ENCODE results near the gene OSBPL10. TPM values are rescaled to one million over a fixed set of nuclear protein-coding genes. Genes with fewer than 3 reads are reported as not detected.

OSBPL10 gene
- total RNA-seq, 1 donor from 2014 or later = 36.4 TPM

DNA sequence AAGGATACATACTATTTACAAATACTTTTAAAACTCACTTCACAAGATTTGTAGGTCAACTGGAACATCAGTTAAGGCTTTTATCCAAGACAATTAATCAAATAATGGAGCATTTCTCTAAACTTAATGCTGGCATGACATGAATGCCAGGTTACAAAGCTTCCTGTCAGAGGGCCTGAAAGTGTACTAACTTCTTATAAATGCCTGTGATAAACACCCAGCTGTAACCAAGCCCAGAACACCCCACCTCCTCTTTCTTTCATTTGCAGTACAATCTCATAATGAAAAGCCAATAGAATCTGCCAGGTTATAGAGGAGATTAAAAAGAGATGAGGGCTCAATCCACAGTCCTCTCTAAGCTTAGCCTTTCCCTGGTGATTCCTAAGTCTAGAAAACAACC is 214.4 kb downstream of the OSBPL10 start:
- no peak for DNase-seq

DNA sequence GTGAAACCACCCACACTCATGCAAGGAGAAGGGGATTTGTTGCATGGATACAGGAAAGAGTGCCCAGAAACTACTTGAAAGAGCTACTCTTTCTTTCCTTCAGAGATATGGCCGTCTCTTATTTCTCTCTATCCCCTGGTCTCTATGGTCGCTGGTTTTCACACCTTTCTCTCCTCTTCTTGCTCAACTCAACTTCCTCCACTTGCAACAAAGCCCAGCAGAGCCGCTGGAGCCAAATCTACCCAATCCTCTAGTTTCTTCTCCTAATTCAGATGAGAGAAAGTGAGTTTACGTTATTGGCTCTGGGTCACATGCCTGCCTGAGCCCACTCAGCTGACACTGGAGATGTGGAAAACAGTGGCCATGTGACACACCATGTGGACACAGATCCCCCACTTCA is 215.2 kb downstream of the OSBPL10 start:
- no peak for DNase-seq

DNA sequence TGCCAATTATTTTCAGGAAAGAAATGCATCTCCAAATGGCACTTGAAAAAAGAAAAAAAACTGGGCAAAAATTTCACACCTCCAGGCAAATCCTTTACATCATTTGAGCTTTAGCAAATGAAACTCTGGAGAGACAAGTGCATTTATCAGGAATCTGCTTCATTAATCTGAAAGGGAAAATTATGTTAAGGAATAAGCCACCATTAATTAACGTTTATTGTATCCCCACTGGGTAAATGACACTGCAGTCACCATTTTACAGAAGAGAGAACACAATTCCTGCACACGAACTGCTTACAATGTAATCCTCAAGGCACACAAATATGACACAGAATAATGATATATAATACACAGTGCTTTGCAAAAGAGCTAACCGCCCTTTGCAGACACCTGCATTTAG is 217.3 kb downstream of the OSBPL10 start:
- no peak for DNase-seq

DNA sequence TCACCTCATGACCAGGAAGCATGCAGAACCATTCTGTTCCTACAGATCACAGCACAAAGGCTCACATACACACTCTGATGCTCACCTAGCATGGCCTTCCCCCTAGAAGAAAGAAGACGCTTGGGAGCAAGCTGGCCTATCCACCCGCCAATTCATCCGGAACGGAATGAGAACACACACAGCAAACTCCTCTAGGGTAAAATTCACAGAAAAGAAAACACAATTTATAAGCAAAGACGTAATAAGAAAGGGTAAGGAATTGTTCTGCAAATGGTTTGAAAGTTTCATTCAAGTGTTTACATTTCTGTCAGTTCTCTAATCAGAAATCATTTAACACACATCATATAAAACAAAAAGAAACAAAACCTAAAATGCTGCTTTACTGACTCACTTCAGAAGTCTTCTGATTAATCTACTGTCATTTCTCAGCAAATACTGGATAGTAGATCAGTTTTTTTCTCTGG is 218.1 kb downstream of the OSBPL10 start:
- no peak for DNase-seq

DNA sequence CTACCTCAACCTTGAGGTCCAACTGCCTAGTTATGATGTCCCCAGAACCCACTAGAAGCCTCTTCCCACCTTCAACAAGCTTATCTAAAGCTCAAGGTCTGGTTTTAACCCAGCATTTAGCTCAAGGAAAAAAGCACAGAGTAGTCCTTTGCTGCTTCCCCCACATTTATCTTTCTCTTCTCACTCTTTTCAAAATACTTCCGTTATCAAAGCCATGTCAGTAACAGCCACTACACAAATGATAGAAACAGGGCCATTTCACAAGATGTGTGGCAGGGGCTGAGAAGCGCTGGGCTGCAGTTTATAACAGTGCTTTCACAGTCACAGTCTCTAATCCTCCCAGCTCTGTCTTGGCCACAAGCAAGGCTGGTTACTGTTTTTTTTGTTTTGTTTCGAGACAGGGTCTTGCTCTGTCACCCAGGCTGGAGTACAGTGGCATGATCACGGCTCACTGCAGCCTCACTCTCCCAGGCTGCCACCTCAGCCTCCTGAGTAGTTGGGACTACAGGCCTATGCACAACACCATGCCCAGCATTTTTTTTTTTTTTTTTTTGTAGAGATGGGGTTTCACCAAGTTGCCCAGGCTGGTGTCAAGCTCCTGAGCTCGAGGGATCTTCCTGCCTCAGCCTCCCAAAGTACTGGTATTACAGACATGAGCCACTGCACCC is 218.8 kb downstream of the OSBPL10 start:
- DNase-seq = no peak

DNA sequence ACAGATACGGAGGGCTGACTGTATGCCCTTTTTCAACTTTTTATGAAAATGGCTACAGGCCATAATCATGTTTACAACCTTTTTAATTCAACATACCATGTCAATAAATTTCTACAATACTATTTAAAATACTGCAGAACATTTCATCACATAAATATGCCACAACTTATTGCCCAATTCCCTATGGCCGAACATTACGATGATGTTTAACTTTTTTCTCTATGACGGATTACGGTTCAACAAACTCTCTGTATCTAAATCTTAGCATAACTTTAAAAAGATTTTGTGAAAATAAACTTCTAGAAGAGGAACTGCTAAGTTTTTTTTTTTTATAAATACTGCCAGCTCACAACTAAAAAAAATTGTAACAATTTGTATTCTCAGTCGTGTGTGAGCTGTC is 220.4 kb downstream of the OSBPL10 start:
- no peak for DNase-seq

DNA sequence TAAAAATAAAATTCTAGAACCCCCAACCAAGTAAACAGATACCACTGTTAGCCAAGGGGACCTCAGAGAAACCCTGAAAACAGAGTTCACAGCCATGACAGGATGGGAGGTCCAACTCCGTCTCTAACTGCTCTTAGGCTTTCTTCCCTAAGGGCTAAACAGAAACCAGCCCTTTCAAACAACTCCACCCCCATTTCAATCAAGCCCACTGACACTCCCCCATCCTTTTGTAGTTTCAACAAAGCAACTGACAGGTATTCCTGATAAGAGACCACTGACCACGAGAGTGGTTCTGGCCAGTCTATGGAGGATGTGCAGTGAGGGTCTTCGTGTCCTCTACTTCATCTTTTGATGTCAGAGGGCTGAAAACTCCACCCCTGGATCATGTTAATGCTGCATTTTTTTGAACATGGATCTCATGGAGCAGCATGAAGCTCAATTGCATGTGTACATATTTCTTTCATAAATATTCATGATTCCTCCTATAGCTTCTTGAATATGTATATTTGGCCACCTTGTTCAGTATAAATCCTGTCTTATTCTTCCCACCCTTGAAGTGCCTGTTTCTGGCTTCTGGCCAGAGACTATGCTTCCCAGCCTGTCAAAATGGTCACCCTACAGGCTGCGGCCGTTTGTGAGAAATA is 222.6 kb downstream of the OSBPL10 start:
- no peak for DNase-seq

DNA sequence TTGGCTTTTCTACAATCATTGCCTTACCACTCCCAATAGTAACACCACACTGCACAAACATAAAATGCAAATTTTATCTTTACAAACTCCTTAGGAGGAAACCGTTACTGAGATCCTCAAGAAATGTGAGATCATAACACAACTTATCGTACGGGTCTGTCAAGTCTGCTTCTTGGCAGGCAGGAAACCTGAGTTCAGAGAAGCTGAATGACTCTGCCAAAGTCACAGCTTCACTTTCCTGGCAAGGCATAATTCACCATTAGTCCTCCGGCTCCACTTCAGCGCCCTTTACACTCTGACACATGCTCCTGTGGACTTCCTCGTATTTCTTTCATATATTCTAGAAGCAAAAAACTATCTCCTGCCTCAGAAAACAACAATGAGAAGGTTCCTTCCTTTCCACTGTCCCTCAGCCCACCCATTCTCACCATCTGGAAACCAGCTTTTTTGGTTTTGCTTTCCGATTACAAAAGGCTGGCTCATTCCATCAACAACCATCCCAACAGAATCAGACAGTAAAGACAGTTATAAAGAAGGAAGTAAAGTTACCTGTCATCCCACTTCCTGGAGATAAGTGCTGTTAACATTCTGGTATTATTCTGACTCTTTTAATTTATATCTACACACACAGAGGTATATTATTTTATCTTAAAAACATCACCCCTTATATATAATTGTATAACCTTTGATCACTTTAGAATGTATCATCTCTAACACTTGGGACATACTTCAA is 225.0 kb downstream of the OSBPL10 start:
- peak; percentile 10 for DNase-seq

DNA sequence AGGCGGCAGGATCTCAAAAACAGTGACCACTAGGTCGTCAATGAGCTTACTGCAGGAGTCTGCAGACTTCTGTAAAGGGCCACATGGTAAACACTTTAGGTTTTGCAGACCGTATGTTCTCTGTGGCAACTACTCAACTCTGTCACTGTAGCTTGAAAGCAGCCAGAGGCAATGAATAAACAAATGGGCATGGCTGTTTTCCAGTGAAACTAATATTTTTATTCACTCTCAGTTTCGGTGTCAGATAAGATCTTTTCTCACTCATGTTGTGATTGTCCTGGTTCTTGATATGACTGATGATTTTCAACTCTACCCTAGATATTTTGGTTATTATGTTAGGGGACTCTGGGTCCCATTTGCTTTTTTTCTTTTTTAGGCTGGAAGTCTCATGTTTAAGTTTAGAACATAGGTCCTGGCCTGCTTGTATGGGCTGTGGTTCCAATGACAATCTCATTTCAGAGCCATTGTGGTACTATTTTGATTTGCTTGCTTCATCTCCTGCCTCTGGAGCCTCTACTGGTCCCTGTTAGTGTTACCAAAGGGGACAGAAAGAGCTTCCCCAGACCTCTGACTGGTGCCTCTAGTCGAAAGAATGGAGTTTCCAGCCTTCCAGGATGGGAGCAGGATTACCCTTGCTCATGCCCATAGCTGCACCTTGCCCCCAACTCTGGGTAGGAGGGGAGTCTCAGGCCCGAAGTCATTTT is 226.3 kb downstream of the OSBPL10 start:
- DNase-seq = no peak

DNA sequence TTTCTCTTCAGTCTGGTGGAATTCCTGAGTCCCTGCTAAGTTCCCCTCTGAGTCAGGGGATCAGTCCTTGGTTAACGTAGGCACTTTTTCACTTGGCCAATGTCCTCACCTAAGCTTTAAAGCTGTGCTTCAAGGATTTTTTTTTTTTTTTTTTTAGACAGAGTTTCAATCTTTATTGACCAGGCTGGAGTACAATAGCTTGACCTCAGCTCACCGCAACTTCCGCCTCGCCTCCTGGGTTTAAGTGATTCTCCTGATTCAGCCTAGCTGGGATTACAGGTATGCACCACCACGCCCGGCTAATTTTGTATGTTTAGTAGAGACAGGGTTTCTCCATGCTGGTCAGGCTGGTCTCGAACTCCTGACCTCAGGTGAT is 228.0 kb downstream of the OSBPL10 start:
- DNase-seq = no peak

DNA sequence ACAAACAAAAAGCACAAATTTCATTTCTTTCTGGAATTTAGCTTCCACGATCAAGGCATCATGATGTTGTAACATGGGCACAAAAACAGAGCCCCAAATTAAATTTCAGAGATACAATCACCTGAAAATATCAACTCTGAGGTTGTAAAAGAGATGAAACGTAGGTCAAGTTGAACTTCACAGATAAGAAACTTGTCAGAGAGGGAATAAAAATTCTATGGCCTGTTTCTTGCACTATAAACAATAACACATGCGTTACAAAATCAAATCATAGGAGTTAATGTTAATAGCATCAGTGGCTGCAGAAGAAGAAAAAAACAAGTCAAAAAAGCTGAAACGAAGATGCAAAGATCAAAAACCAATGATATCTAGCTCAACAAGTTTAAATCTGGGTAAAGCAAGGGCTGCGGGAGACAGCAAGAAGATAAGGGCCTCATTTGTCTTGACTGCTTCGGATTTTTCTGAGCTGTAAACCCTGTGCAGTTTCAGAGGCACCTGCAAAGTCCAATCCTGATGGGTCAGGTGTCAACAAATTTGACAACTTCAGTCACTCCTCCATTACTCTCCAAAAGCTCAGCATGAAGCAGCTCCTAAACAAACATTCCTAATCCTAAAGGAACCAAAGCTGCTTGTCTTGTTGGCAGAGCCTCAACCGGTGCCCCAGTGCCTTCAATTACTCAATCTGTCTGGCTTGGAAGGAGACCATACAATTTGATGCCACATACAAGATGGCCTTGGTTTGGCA is 228.6 kb downstream of the OSBPL10 start:
- DNase-seq = no peak

DNA sequence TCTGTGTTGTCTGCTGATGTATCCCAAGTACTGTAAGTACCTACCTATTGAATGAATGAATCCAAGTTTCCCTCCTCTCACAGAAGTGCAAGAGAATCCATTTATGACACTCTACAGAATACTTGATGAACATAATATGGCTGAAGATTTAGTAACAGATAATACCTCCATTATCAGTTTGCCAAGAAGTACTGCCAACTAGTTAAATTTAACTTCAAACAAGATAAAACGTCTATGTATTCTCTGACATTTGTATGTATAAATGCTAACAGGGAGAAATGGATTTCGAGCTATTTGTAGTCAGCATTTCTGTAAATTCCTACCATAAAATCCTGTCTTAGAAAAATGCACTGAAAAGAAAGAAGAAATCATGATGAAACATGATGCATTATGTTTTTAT is 230.7 kb downstream of the OSBPL10 start:
- DNase-seq = no peak

DNA sequence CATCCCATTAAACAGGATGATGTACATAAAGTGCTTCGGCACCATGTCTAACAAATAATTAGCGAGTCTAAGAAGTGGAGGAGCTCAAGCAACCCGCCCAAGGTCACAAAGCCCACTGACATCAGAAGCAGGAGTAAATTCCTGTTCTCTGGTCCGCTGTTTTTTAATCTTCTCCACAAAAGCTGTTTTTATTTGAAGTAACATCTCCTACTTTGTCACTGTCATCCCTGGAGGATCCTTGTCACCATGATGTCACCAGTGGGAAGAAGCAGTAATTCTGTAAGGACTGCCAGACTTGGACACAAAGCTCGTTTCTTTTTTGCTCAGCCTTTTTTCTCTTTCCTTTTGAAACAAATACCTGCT is 232.1 kb downstream of the OSBPL10 start:
- DNase-seq = no peak

DNA sequence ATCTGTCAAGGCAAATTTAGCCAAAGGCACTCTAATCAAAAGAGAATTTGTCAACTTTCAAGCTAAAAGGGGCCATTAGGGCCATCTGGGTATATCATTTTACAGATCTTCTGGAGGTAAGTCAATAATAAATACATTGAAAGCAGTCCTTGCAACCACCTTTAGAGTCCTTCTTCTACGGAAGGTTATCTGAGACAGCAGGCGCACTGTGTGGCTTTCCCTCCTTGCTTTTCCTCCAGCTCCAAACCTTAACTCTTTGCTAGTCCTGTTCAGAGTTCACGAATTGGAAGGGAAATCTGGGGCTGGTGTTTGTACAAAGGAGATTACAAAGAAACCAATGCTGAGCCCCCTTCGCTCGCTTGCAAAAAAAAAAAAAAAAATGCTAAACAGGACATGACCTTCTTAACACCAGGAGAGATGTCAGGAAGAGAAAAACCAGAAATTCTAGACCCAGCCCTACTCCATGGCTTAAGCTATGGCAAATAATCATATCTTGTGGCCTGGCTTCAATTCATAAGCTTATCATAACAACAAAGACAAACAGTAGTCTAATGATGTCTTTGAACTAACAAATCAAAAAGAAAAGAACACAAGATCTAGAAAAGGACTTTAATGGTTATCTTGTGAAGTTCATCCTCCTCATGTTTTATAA is 232.7 kb downstream of the OSBPL10 start:
- DNase-seq = no peak

DNA sequence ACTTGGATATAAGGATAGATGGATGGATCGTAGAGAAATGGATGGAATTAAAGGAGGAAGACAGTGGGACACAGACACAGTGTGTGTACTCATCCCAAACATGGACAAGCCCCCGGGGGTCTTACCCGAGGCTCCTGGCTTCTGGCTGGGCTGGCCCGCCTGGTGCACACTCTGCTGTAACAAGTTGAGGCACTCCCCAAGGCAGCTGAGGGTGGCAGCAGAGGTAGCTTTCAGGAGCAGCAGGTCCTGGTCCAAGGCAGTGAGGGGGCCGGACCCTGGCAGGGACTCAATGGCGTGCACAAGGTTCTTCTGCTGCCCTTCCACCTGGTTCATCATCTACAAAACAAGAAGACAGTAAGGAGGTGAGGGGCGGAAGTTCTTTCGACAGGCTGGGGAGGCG is 233.3 kb downstream of the OSBPL10 start:
- DNase-seq = no peak

DNA sequence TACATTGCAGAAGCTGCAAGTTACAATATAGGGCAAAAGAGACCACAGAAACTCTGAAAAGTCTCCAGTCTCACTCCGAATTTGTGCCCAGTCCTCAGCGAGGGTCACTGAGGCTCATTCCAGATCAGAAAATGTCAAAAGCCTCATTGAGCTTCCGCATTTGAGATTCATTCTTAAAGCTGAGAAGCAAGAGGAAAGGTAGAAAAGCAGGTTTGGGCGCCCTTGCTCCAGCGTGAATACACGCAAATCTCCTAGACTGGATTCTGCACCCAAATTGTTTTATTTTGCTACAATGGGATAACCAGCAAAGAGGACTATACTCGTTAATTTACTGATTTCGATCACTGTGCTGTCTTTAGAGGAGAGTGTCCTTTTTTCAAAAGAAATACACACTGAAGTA is 236.1 kb downstream of the OSBPL10 start:
- DNase-seq = no peak

DNA sequence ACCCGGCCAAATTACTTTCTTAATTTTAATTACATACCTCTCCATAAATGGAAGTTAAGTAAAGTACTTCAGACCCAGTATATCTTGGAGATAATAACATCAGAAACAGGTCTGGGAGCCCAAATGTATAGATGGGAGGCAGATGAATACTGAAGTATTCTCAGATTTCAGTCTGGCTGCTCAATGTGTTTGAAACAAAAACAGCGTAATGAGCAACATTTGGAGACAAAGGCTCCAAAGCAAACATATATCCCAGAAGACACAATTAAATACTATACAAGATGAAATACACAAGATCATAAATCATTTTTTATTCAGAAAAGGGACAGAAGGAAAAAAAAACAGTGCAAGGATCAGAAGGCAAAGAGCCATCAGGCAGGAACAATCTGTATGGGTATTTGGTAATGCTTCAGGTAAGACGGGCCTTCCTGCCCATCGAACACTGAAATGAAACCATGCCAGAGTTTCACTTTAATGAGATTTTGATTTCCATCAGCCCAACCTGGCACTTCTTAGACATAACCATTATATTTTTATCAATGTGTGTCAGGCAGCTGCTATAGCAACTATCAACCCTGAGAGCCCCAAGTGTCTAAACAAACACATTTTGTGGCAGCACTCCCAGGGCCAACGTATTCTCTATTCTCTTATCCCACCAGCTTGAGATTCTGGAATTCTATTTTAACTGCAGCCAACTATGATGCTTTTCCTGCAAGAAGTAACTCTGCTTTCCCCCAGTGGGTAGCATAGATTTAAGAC is 237.6 kb downstream of the OSBPL10 start:
- peak; percentile 22 for DNase-seq

DNA sequence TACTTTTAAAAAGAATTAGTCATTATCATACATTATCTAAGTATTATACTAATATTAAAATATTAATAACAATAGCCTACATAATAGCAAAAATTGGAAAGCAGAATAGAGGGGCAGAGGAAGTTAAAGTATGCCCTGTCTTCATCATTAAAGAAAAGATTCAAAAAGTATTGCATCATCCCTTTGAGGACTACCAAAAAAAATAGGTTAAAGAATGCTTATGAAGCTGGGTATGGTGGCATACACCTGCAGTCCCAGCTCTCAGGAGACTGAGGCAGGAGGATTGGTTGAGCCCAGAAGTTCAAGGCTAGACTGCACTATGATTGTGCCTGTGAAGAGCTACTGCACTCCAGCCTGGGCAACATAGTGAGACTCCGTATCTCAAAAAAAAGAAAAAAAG is 240.7 kb downstream of the OSBPL10 start:
- no peak for DNase-seq

DNA sequence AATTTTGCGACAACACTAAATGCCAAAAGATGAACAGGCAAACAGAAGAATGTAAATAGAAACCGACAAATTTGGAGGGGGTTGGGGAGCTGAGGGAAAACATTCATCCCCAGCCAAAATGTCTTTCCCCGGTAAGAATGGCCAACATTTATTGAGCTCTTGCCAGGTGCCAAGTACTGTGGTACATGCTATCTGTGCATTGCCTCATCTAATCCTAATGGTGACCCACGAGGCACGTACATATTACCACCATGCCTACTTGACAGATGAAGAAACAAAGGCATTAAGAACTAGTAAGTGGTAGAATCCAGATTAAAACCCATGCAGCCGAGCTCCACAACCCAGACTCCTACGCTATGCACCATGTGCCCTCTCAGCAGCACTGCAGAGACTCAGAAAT is 242.7 kb downstream of the OSBPL10 start:
- no peak for DNase-seq

DNA sequence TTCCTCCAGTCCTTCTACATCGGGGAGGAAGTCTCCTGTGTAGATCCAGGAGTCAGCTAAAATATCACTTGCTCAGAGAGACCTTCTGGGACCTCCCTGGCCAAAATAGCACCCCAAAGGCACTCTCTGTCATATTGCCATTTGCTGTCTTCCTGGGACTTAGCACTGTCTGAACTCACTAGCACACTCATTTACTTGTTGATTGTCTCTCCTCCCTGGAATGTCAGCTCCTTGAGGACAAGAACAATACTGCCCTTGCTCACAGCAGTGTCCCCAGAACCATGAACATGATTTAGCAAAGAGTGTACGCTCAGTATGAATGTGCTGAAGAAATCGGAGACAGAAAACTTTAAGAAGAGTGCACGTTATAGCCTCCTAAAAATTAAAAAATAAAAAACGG is 245.4 kb downstream of the OSBPL10 start:
- DNase-seq = no peak

DNA sequence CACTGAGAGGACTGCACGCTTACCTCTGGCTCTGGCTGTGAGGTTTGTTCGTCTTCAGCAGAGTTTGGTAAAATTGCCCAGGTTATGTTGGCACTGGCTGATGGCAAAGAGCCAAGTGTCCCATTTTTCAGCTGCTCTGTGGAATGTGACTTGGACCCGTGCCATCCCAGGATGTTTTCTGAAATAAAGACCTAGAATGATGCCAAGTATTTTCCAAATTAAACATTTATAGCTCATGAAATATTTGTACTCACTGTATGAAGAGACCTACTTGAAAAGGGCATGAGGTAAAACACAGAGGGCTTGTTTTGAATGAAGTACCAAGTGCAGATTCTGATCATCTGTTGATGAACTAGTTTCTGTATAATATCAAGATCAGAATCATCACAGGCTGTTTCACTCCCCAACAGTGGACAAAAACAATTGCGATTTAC is 247.8 kb downstream of the OSBPL10 start:
- peak; percentile 83 for DNase-seq

Data from dermis blood vessel endothelial cell (primary cell).